Testis (tissue), 3 donors: ENCODE data around the gene ITGB2. TPM values are rescaled to one million over a fixed set of nuclear protein-coding genes. Genes with fewer than 3 reads are reported as not detected.

Experiments used
- DNase-seq: peaks from one replicate; pipeline ENCODE4 v3.0.0-alpha.2; 2019
- H3K27ac ChIP-seq, 2 donors: fragments of 200-600 bp; sonication (generic); one replicate each; pipeline ENCODE4 v1.5.1; 2019
- H3K27me3 ChIP-seq: fragments of 200-600 bp; sonication (generic); one replicate; pipeline ENCODE4 v1.5.1; 2019
- H3K36me3 ChIP-seq: fragments of 200-600 bp; sonication (generic); one replicate; pipeline ENCODE4 v1.5.1; 2017; ENCODE audit warnings: low read depth; ENCODE audit errors: missing control alignments
- H3K4me1 ChIP-seq: fragments of 200-600 bp; sonication (generic); one replicate; pipeline ENCODE4 v1.5.1; 2019
- H3K4me3 ChIP-seq, 2 donors: fragments of 200-600 bp; sonication (generic); one replicate each; pipeline ENCODE4 v1.5.1; 2017 to 2019
- H3K9me3 ChIP-seq: fragments of 200-600 bp; sonication (generic); one replicate; pipeline ENCODE4 v1.5.1; 2017
- POLR2A ChIP-seq: fragments of 450-650 bp; IDR thresholded peaks from one replicate; pipeline ENCODE4 v1.6.1; 2017; ENCODE audit warnings: antibody characterized with exemption, mild to moderate bottlenecking, moderate library complexity
- WGBS, 2 donors: methylation state at CpG; one replicate each; pipeline ENCODE4 v1.1.5; 2018; 5-methylcytosine and 5-hydroxymethylcytosine counted together
- intact Hi-C: fragments of 100-400 bp; cut with DNase I; formaldehyde crosslinking; loops from one replicate; pipeline ENCODE4 v1.15.1; 2023; ENCODE audit warnings: low total_unique reads
- polyA plus RNA-seq: library from polyadenylated mRNA; stranded (reverse); fragments of 350-450 nt; fragmentation: Illumina TruSeq; extraction: RNeasy Lipid Tissue Mini Kit (QIAGEN cat#74804); gene quantifications from one replicate; pipeline ENCODE4 v1.2.3, GENCODE V29; 2014; ENCODE audit warnings: low read depth, low replicate concordance; ENCODE audit not compliant: insufficient read depth
- total RNA-seq, 2 donors: library from RNA; depleted of rRNA; stranded (reverse); fragments of >200 nt; gene quantifications; one replicate each; pipeline ENCODE4 v1.2.3, GENCODE V29; 2016
- TF ChIP-seq, protein P1 (sequence below), 3 experiments: fragments of 450-650 bp in 2 of 3; fragments of 200-600 bp in 1 of 3; sonication (generic) in 1 of 3; IDR thresholded peaks; one replicate each; pipeline ENCODE4 v1.5.1; 2016 to 2019; ENCODE audit warnings: antibody characterized with exemption in 3 of 3, mild to moderate bottlenecking in 2 of 3, moderate library complexity in 1 of 3

ITGB2 gene
- total and polyA plus RNA-seq, 3 donors from 2014 or later, result 5.6 to 29.5 (median 27.4) TPM

- TF ChIP-seq, protein P1, sequence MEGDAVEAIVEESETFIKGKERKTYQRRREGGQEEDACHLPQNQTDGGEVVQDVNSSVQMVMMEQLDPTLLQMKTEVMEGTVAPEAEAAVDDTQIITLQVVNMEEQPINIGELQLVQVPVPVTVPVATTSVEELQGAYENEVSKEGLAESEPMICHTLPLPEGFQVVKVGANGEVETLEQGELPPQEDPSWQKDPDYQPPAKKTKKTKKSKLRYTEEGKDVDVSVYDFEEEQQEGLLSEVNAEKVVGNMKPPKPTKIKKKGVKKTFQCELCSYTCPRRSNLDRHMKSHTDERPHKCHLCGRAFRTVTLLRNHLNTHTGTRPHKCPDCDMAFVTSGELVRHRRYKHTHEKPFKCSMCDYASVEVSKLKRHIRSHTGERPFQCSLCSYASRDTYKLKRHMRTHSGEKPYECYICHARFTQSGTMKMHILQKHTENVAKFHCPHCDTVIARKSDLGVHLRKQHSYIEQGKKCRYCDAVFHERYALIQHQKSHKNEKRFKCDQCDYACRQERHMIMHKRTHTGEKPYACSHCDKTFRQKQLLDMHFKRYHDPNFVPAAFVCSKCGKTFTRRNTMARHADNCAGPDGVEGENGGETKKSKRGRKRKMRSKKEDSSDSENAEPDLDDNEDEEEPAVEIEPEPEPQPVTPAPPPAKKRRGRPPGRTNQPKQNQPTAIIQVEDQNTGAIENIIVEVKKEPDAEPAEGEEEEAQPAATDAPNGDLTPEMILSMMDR (IDR thresholded peaks at IDR 0.05), result no peak
- TF ChIP-seq POLR2A, result no peak
- H3K4me3 ChIP-seq, result no peak overlapping the region
- H3K27me3 ChIP-seq, result no peaks in the 10 kb centered on the region
- DNase-seq, result no peak
- no peak overlapping the region for H3K27ac ChIP-seq
- peaks cover 10% of the 10 kb centered on the region for H3K4me1 ChIP-seq
- WGBS, 2 donors, result 85 to 87% methylated on average over 9 to 11 of the region's 11 CpGs
- no peaks in the 10 kb centered on the region for H3K36me3 ChIP-seq
- no peaks in the 10 kb centered on the region for H3K9me3 ChIP-seq
- intact Hi-C loops, result no loop called here
Observed at GRCh38 chr21:44840771-44841170, 79.9 kb downstream of the ITGB2 start.

DNA sequence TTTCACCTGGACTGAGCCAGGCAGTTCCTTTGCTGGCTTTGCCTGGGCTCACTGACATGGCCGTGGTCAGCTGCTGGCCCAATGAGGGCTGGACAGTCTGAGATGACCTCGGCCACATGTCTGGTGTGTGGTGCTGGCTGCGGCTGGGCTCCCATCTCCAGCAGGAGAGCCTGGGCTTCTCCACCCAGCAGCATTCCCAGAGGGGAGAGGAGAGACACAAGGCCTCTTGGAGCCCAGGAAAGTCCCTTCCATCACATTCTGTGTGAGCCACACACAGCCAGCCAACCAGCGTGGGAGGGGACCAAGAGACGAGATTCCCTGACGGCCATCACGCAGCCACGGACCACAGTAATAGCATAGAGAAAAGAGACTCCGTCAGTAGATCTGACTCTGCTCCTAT is 81.7 kb downstream of the ITGB2 start:
- Histone ChIP-seq H3K4me3 (no peak overlapping the region), H3K4me1 (peaks cover 6% of the 10 kb centered on the region), H3K27ac (no peak overlapping the region), H3K9me3 (no peaks in the 10 kb centered on the region), H3K27me3 (no peaks in the 10 kb centered on the region), H3K36me3 (no peaks in the 10 kb centered on the region)
- WGBS, 2 donors, result 84% methylated on average over 9 of the region's 9 CpGs
- no peak for DNase-seq
- TF ChIP-seq POLR2A, result no peak
- TF ChIP-seq, protein P1 (IDR thresholded peaks at IDR 0.05), result no peak
- intact Hi-C loops, result no loop called here

DNA sequence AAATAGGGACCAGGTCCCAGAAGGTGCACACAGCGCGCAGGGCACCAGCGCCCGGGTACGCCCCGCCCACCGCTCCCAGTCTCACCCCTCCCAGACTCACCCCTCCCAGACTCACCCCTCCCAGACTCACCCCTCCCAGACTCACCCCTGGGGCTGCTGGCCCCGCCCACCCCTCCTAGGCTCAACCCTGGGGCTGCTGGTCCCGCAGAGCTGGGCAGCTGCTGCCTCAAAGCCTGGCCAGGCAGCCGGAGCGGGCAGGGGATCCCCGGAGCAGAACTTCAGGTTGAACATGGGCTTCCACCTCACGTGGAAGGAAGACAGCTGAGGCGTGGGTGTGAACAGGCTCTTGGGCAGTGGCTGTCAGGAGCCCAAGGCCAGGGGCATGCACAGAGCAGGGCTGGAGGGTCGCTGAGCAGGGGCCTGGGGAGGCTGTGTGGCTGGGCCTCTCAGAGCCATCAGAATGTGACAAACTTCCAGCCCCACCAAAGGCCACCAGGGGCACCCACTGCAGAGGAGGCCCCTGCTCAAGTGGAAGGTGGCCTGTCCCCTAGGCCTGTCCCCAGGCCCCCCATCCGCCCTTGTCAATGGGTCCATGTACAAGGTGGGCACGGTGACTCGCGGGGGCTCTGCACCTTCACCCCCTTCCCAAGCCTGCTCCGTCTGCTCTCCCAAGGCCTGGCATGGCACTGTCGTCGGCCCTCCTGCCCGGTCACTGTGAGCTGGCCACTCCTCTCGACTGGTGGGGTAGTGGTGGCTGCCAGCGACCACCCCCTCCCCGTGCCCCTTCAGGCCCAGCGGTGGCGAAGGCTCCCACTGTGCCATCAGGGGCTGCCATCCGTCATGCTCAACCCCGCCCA is 82.4 kb downstream of the ITGB2 start:
- WGBS, 2 donors, result 86 to 96% methylated on average over 13 to 30 of the region's 30 CpGs
- Histone ChIP-seq H3K4me3 (no peak overlapping the region), H3K27me3 (no peaks in the 10 kb centered on the region), H3K4me1 (peaks cover 6% of the 10 kb centered on the region), H3K36me3 (no peaks in the 10 kb centered on the region), H3K27ac (no peak overlapping the region), H3K9me3 (no peaks in the 10 kb centered on the region)
- no peak for DNase-seq
- intact Hi-C loops, result no loop called here
- TF ChIP-seq, protein P1 (IDR thresholded peaks at IDR 0.05), result no peak
- TF ChIP-seq POLR2A, result no peak

- Histone ChIP-seq H3K27ac (no peak overlapping the region), H3K4me3 (no peak overlapping the region), H3K4me1 (peaks cover 6% of the 10 kb centered on the region), H3K36me3 (no peaks in the 10 kb centered on the region), H3K27me3 (no peaks in the 10 kb centered on the region), H3K9me3 (no peaks in the 10 kb centered on the region)
- intact Hi-C loops, result no loop called here
- WGBS, 2 donors, result 89 to 96% methylated on average over 10 to 13 of the region's 13 CpGs
- no peak for TF ChIP-seq POLR2A
- TF ChIP-seq, protein P1 (IDR thresholded peaks at IDR 0.05), result no peak
- DNase-seq, result no peak
Observed at GRCh38 chr21:44837537-44837936, 83.2 kb downstream of the ITGB2 start.
